AG08395 (cell line): ENCODE data around the gene PRSS57.

Experiments used
- DNase-seq: peaks from one replicate; pipeline ENCODE4 v3.0.0; 2012; ENCODE audit warnings: mixed read lengths, low spot score

PRSS57 gene

DNA sequence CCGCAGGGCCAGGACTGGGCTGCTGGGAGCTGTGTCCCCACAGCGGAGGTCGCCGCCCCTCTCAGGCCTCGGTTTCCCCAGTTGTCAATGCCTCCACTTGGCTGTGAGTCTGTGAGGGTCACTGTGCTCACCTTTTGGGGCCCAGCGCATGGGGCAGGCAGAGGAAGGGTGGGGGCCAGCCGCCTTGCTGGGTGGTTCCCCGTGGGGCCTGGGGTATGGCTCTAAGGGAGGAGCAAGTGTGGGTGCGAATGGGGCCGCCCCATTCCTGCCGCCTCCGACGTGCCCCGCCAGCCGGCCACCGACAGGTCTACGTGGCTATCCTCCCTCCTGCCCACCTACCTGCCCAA lies 56.4 kb downstream of the PRSS57 start:
- DNase-seq, result no peak
